CD14-positive monocyte (primary cell): ENCODE results near the gene OTUB1. TPM values are rescaled to one million over a fixed set of nuclear protein-coding genes. Genes with fewer than 3 reads are reported as not detected.

ENCODE experiments used
- DNase-seq, 3 donors: peaks; one replicate each; pipeline ENCODE4 v3.0.0-alpha.2; 2011 to 2022
- H2AFZ ChIP-seq: 2 replicates; pipeline ENCODE4 v1.6.0; 2012; ENCODE audit warnings: mild to moderate bottlenecking, low read depth, low read length, inconsistent platforms; ENCODE audit not compliant: insufficient read depth, poor library complexity, severe bottlenecking
- H3K27ac ChIP-seq, 2 donors: 1 replicate in 1 of 2; 2 replicates in 1 of 2; pipeline ENCODE4 v1.5.1; 2012 to 2013; ENCODE audit warnings: low read length in 2 of 2, control low read depth in 1 of 2, inconsistent platforms in 1 of 2, low read depth in 1 of 2, mild to moderate bottlenecking in 1 of 2
- H3K27me3 ChIP-seq, 2 donors: one replicate each; pipeline versions ENCODE4 v1.6.0 to v1.6.1; 2011 to 2013; ENCODE audit warnings: low read length in 2 of 2; ENCODE audit not compliant: control insufficient read depth in 2 of 2, insufficient read depth in 2 of 2
- H3K36me3 ChIP-seq, 2 donors: replicated peaks in 1 of 2; 1 replicate in 1 of 2; 2 replicates in 1 of 2; pipeline versions ENCODE4 v1.5.1 to v1.6.1; 2012 to 2013; ENCODE audit warnings: low read length in 2 of 2, control low read depth in 1 of 2, inconsistent platforms in 1 of 2, mild to moderate bottlenecking in 1 of 2; ENCODE audit not compliant: insufficient read depth in 2 of 2, control insufficient read depth in 1 of 2
- H3K4me1 ChIP-seq, 2 donors: 1 replicate in 1 of 2; 2 replicates in 1 of 2; pipeline versions ENCODE4 v1.5.1 to v1.6.1; 2012 to 2013; ENCODE audit warnings: low read length in 2 of 2, control low read depth in 1 of 2, inconsistent platforms in 1 of 2, mild to moderate bottlenecking in 1 of 2, moderate library complexity in 1 of 2; ENCODE audit not compliant: insufficient read depth in 2 of 2, control insufficient read depth in 1 of 2
- H3K4me2 ChIP-seq: replicated peaks from 2 replicates; pipeline ENCODE3; 2012; ENCODE audit warnings: low read length, moderate library complexity, mild to moderate bottlenecking; ENCODE audit not compliant: poor library complexity, severe bottlenecking; ENCODE audit errors: extremely low read depth
- H3K4me3 ChIP-seq, 3 experiments: fragments of 200-600 bp in 1 of 3; sonication (generic) in 1 of 3; replicated peaks in 1 of 3; 1 replicate in 2 of 3; 2 replicates in 1 of 3; pipeline ENCODE4 v1.5.1; 2011 to 2013; ENCODE audit warnings: low read length in 3 of 3, mild to moderate bottlenecking in 3 of 3, control low read depth in 2 of 3, low read depth in 2 of 3, inconsistent platforms in 1 of 3, moderate library complexity in 1 of 3
- H3K79me2 ChIP-seq: 2 replicates; pipeline ENCODE4 v1.6.0; 2012; ENCODE audit warnings: mild to moderate bottlenecking, control low read depth, inconsistent platforms, low read length, moderate library complexity; ENCODE audit not compliant: insufficient read depth
- H3K9ac ChIP-seq: 2 replicates; pipeline ENCODE4 v1.6.0; 2017; ENCODE audit warnings: low read length, mild to moderate bottlenecking; ENCODE audit not compliant: insufficient read depth, poor library complexity, severe bottlenecking
- H3K9me3 ChIP-seq, 2 donors: replicated peaks in 1 of 2; 1 replicate in 1 of 2; 2 replicates in 1 of 2; pipeline versions ENCODE4 v1.5.1 to v1.6.1; 2012 to 2013; ENCODE audit warnings: low read length in 2 of 2, control low read depth in 1 of 2; ENCODE audit not compliant: control insufficient read depth in 1 of 2, insufficient read depth in 1 of 2
- H4K20me1 ChIP-seq: 2 replicates; pipeline ENCODE4 v1.6.0; 2012; ENCODE audit warnings: mild to moderate bottlenecking, low read length, control low read depth, moderate library complexity; ENCODE audit not compliant: insufficient read depth
- H3K27ac Mint-ChIP-seq, 7 donors: one replicate each; pipeline ENCODE4 v1.8.0; 2020; ENCODE audit warnings: mild to moderate bottlenecking in 7 of 7, mixed read lengths in 7 of 7, moderate library complexity in 6 of 7, inconsistent platforms in 2 of 7
- H3K27me3 Mint-ChIP-seq, 3 donors: one replicate each; pipeline ENCODE4 v1.8.0; 2021 to 2022; ENCODE audit warnings: low read depth in 3 of 3, mild to moderate bottlenecking in 3 of 3, mixed read lengths in 3 of 3, moderate library complexity in 3 of 3, inconsistent platforms in 1 of 3
- H3K36me3 Mint-ChIP-seq, 2 donors: one replicate each; pipeline ENCODE4 v1.8.0; 2020; ENCODE audit warnings: mixed read lengths in 2 of 2, inconsistent platforms in 1 of 2, mild to moderate bottlenecking in 1 of 2
- H3K4me1 Mint-ChIP-seq: one replicate; pipeline ENCODE4 v1.8.0; 2020; ENCODE audit warnings: mild to moderate bottlenecking, mixed read lengths
- H3K4me3 Mint-ChIP-seq, 2 donors: one replicate each; pipeline ENCODE4 v1.8.0; 2020; ENCODE audit warnings: mild to moderate bottlenecking in 2 of 2, mixed read lengths in 2 of 2, moderate library complexity in 1 of 2
- H3K9me3 Mint-ChIP-seq, 7 donors: one replicate each; pipeline ENCODE4 v1.8.0; 2020 to 2022; ENCODE audit warnings: mixed read lengths in 7 of 7, mild to moderate bottlenecking in 6 of 7, moderate library complexity in 6 of 7, inconsistent platforms in 2 of 7
- WGBS: methylation state at CpG from one replicate; pipeline ENCODE4 v1.1.5; 2013; ENCODE audit warnings: missing lambda C conversion rate; ENCODE audit not compliant: insufficient coverage; 5-methylcytosine and 5-hydroxymethylcytosine counted together
- intact Hi-C, 2 donors: fragments of 100-400 bp; cut with micrococcal nuclease; formaldehyde crosslinking; loops; one replicate each; pipeline versions ENCODE4 v1.15.0 to v1.15.1; 2023
- polyA plus RNA-seq, 3 donors: library from polyadenylated mRNA; depleted of rRNA in 1 of 3; unstranded in 2 of 3; stranded (reverse) in 1 of 3; fragments of 300-500 nt in 2 of 3; fragments of >200 nt in 1 of 3; fragmentation: Illumina TruSeq in 2 of 3; gene quantifications; 1 replicate in 2 of 3; 2 replicates in 1 of 3; pipeline ENCODE4 v1.2.3, GENCODE V29; 2012 to 2021
- TF ChIP-seq, protein P1 (sequence below): fragments of 200-600 bp; IDR thresholded peaks from one replicate; pipeline ENCODE4 v1.8.0; 2022; ENCODE audit warnings: antibody characterized with exemption, mild to moderate bottlenecking

Gene OTUB1
- polyA plus RNA-seq, 3 donors: 131 to 170 (median 140) TPM

- Histone ChIP-seq H4K20me1 (peaks cover 84% of the 10 kb centered on the region), H3K4me2 (no peak overlapping the region), H3K36me3 (peaks cover 44 to 63% of the 10 kb centered on the region in 2 donors), H3K9ac (no peak overlapping the region), H3K4me1 (peaks cover 23 to 30% of the 10 kb centered on the region in 2 donors), H3K27ac (no peak overlapping the region), H2AFZ (no peak overlapping the region), H3K9me3 (no peaks in the 10 kb centered on the region), H3K27me3 (no peaks in the 10 kb centered on the region), H3K4me3 (no peak overlapping the region), H3K79me2 (peaks cover 35% of the 10 kb centered on the region)
- peaks cover 0 to 3% (median 2%) of the 10 kb centered on the region in 3 donors for H3K27me3 Mint-ChIP-seq
- intact Hi-C loops: no loop called here
- 100% methylated on average over 2 of the region's 10 CpGs for WGBS
- no peak overlapping the region for H3K27ac Mint-ChIP-seq
- H3K36me3 Mint-ChIP-seq: peaks cover 62 to 82% of the 10 kb centered on the region in 2 donors
- no peak overlapping the region for H3K4me3 Mint-ChIP-seq
- peaks cover 31% of the 10 kb centered on the region for H3K4me1 Mint-ChIP-seq
- no peaks in the 10 kb centered on the region for H3K9me3 Mint-ChIP-seq
- TF ChIP-seq, protein P1, sequence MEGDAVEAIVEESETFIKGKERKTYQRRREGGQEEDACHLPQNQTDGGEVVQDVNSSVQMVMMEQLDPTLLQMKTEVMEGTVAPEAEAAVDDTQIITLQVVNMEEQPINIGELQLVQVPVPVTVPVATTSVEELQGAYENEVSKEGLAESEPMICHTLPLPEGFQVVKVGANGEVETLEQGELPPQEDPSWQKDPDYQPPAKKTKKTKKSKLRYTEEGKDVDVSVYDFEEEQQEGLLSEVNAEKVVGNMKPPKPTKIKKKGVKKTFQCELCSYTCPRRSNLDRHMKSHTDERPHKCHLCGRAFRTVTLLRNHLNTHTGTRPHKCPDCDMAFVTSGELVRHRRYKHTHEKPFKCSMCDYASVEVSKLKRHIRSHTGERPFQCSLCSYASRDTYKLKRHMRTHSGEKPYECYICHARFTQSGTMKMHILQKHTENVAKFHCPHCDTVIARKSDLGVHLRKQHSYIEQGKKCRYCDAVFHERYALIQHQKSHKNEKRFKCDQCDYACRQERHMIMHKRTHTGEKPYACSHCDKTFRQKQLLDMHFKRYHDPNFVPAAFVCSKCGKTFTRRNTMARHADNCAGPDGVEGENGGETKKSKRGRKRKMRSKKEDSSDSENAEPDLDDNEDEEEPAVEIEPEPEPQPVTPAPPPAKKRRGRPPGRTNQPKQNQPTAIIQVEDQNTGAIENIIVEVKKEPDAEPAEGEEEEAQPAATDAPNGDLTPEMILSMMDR: no peak
- DNase-seq: no peak
Measured at GRCh38 chr11:63991558-63991957, 5.3 kb downstream of the OTUB1 start.

- Histone ChIP-seq H3K4me1 (peaks cover 9 to 18% of the 10 kb centered on the region in 2 donors), H2AFZ (no peak overlapping the region), H3K9ac (no peak overlapping the region), H4K20me1 (peaks cover 84% of the 10 kb centered on the region), H3K4me2 (no peak overlapping the region), H3K79me2 (peaks cover 19% of the 10 kb centered on the region), H3K9me3 (no peaks in the 10 kb centered on the region), H3K27me3 (no peaks in the 10 kb centered on the region), H3K27ac (no peak overlapping the region), H3K4me3 (no peak overlapping the region), H3K36me3 (peaks cover 59 to 78% of the 10 kb centered on the region in 2 donors)
- TF ChIP-seq, protein P1: no peak
- 96% methylated on average over 5 of the region's 5 CpGs for WGBS
- H3K9me3 Mint-ChIP-seq: peaks cover 0 to under 1% (median 0%) of the 10 kb centered on the region in 7 donors
- no peak for DNase-seq
- H3K36me3 Mint-ChIP-seq: peaks cover 75 to 96% of the 10 kb centered on the region in 2 donors
- no peak overlapping the region for H3K4me3 Mint-ChIP-seq
- intact Hi-C loops: no loop called here
- peaks cover 2 to 5% (median 4%) of the 10 kb centered on the region in 3 donors for H3K27me3 Mint-ChIP-seq
- peaks cover 20% of the 10 kb centered on the region for H3K4me1 Mint-ChIP-seq
- H3K27ac Mint-ChIP-seq: peak overlapping the region in 3 of 7 donors; percentile 3 to 75 (median 63)
Measured at GRCh38 chr11:63993100-63993499, 6.9 kb downstream of the OTUB1 start.
